HepG2 (cell line): ENCODE measurements around the gene RALB. TPM values are rescaled to one million over a fixed set of nuclear protein-coding genes. Genes with fewer than 3 reads are reported as not detected.

Source experiments
- ATAC-seq: fragments of 200-7000 bp; cut with Tn5 transposase; 3 replicates; pipeline ENCODE4 v1.9.1; 2020; ENCODE audit warnings: mild to moderate bottlenecking, moderate library complexity
- BruUV-seq: library from RNA; stranded (reverse); fragments of 400-500 nt; replicated peaks from 2 replicates; lab custom pipeline; 2021; lab: Mats Ljungman, UMichigan
- CTCF ChIA-PET: fragments of 300-600 bp; formaldehyde crosslinking; extraction: SDS; loops from one replicate; lab custom pipeline; 2021; ENCODE audit warnings: low total read pairs, inconsistent platforms, low intra/inter-chr PET ratio; lab: Yijun Ruan, JAX
- POLR2A ChIA-PET: fragments of 350-600 bp; sonication (Branson Sonifier 250); formaldehyde crosslinking; loops from one replicate; lab custom pipeline; 2020; ENCODE audit warnings: antibody characterized with exemption, inconsistent platforms; lab: Yijun Ruan, JAX
- DNase-seq: peaks from one replicate; pipeline ENCODE4 v3.0.0-alpha.2; 2015; ENCODE audit warnings: low spot score
- FAIRE-seq: peaks from 3 replicates; lab custom pipeline; 2011; peaks lifted over from hg19 to GRCh38; lab: Jason Lieb, UNC
- H2AFZ ChIP-seq: one replicate; pipeline ENCODE4 v1.6.1; 2011; ENCODE audit warnings: low read length, inconsistent platforms
- H3K27ac ChIP-seq: fragments of 300-600 bp; 3 replicates; pipeline ENCODE4 v1.8.0; 2011; ENCODE audit warnings: mixed run types, mild to moderate bottlenecking, mixed read lengths, low read length, inconsistent platforms; ENCODE audit not compliant: insufficient read depth; ENCODE audit errors: extremely low read length
- H3K27me3 ChIP-seq, 2 experiments: fragments of 200-600 bp in 1 of 2; 2 replicates in 1 of 2; 3 replicates in 1 of 2; pipeline versions ENCODE4 v1.6.0 to v1.8.0; 2011; ENCODE audit warnings: low read length in 2 of 2, mild to moderate bottlenecking in 2 of 2, moderate library complexity in 2 of 2, inconsistent platforms in 1 of 2; ENCODE audit not compliant: insufficient read depth in 2 of 2, control insufficient read depth in 1 of 2
- H3K36me3 ChIP-seq, 2 experiments: fragments of 200-600 bp in 1 of 2; replicated peaks in 1 of 2; 2 replicates in 1 of 2; 3 replicates in 1 of 2; pipeline versions ENCODE4 v1.5.1 to v1.8.0; 2011; ENCODE audit warnings: low read length in 2 of 2, inconsistent platforms in 1 of 2; ENCODE audit not compliant: insufficient read depth in 2 of 2, control insufficient read depth in 1 of 2
- H3K4me1 ChIP-seq: 2 replicates; pipeline ENCODE4 v1.5.1; 2012; ENCODE audit warnings: low read length, inconsistent platforms; ENCODE audit not compliant: insufficient read depth
- H3K4me2 ChIP-seq: 2 replicates; pipeline ENCODE4 v1.6.0; 2011; ENCODE audit warnings: low read depth, low read length, inconsistent platforms
- H3K4me3 ChIP-seq, 3 experiments: fragments of 200-600 bp in 1 of 3; sonication (generic), shearing (Covaris generic) in 1 of 3; replicated peaks in 1 of 3; 2 replicates each; pipeline ENCODE4 v1.5.1; 2011 to 2016; ENCODE audit warnings: low read length in 3 of 3, inconsistent platforms in 2 of 3, low read depth in 2 of 3, mild to moderate bottlenecking in 2 of 3, control low read depth in 1 of 3, mixed read lengths in 1 of 3; ENCODE audit not compliant: insufficient read depth in 1 of 3
- H3K79me2 ChIP-seq: one replicate; pipeline ENCODE4 v1.6.1; 2011; ENCODE audit warnings: low read length, inconsistent platforms; ENCODE audit not compliant: insufficient read depth
- H3K9ac ChIP-seq: 2 replicates; pipeline ENCODE4 v1.6.0; 2011; ENCODE audit warnings: mild to moderate bottlenecking, low read depth, low read length, inconsistent platforms; ENCODE audit not compliant: insufficient read depth
- H3K9me3 ChIP-seq: 2 replicates; pipeline ENCODE4 v1.5.1; 2012; ENCODE audit warnings: mild to moderate bottlenecking, low read length
- H4K20me1 ChIP-seq: 2 replicates; pipeline ENCODE4 v1.6.0; 2011; ENCODE audit warnings: inconsistent platforms, mild to moderate bottlenecking, low read length, moderate library complexity; ENCODE audit not compliant: insufficient read depth
- FOXP1 ChIP-seq, 2 experiments: fragments of 450-650 bp in 1 of 2; IDR thresholded peaks; 2 replicates each; pipeline ENCODE4 v1.6.1; 2017 to 2018; ENCODE audit warnings: antibody characterized with exemption in 1 of 2
- PRDM15 ChIP-seq: sonication (generic); formaldehyde crosslinking; IDR thresholded peaks from 2 replicates; pipeline ENCODE4 v1.4.0; 2020; ENCODE audit warnings: missing genetic modification reagents
- TBX3 ChIP-seq: fragments of 450-650 bp; IDR thresholded peaks from 2 replicates; pipeline ENCODE4 v1.6.1; 2017; ENCODE audit warnings: antibody characterized with exemption, mild to moderate bottlenecking, inconsistent platforms, borderline replicate concordance
- ZNF142 ChIP-seq: sonication (generic); formaldehyde crosslinking; IDR thresholded peaks from 2 replicates; pipeline ENCODE4 v1.4.0; 2020; ENCODE audit warnings: missing genetic modification reagents
- ZNF296 ChIP-seq: sonication (generic); formaldehyde crosslinking; conservative IDR thresholded peaks from 2 replicates; pipeline ENCODE4 v1.5.0; 2020; ENCODE audit warnings: mild to moderate bottlenecking, missing genetic modification reagents
- ZNF430 ChIP-seq: sonication (generic); formaldehyde crosslinking; IDR thresholded peaks from 2 replicates; pipeline ENCODE4 v1.9.0; 2021; ENCODE audit warnings: mild to moderate bottlenecking, missing genetic modification reagents
- ZNF513 ChIP-seq: sonication (generic); formaldehyde crosslinking; conservative IDR thresholded peaks from 2 replicates; pipeline ENCODE4 v1.5.0; 2020; ENCODE audit warnings: missing genetic modification reagents
- ZNF724P ChIP-seq: sonication (generic); formaldehyde crosslinking; IDR thresholded peaks from 2 replicates; pipeline ENCODE4 v1.8.0; 2022; ENCODE audit warnings: missing genetic modification reagents, borderline replicate concordance
- ZSCAN21 ChIP-seq: sonication (generic); formaldehyde crosslinking; IDR thresholded peaks from 2 replicates; pipeline ENCODE4 v1.8.0; 2022; ENCODE audit warnings: mild to moderate bottlenecking, missing genetic modification reagents, moderate library complexity, borderline replicate concordance
- WGBS: methylation state at CpG from one replicate; pipeline ENCODE4 v1.1.6; 2017; ENCODE audit warnings: low lambda C conversion rate; 5-methylcytosine and 5-hydroxymethylcytosine counted together
- in situ Hi-C: cut with HindIII; loops from 2 replicates; pipeline ENCODE4 v1.10.0; 2017; ENCODE audit warnings: low pct_unique_long_range_greater_than_20kb; ENCODE audit not compliant: extremely low pct_ligation_motif_present
- intact Hi-C: fragments of 100-400 bp; cut with micrococcal nuclease; formaldehyde crosslinking; loops from one replicate; pipeline ENCODE4 v1.10.0; 2022; ENCODE audit not compliant: unreplicated experiment
- polyA plus RNA-seq, 8 experiments: library from polyadenylated mRNA; depleted of rRNA in 3 of 8; stranded (reverse) in 7 of 8; unstranded in 1 of 8; fragments of >200 nt; fragmentation: Illumina TruSeq in 4 of 8; extraction: Trizol in 4 of 8; gene quantifications; 2 replicates each; pipeline versions ENCODE4 v1.2.1 to v1.2.3, GENCODE V29; 2011 to 2016; ENCODE audit warnings: low read depth in 4 of 8, missing spikeins in 1 of 8, mixed read lengths in 1 of 8; ENCODE audit not compliant: insufficient read depth in 1 of 8
- total RNA-seq, 5 experiments: library from RNA; depleted of rRNA; stranded (reverse); fragments of >200 nt; fragmentation: Illumina TruSeq; extraction: Trizol; gene quantifications; 2 replicates each; pipeline ENCODE4 v1.2.3, GENCODE V29; 2016; ENCODE audit warnings: low read depth in 1 of 5

The RALB gene
- total and polyA plus RNA-seq, 2 of the 13 experiments (the other 11 are each of a cell fraction or from before 2014, with no cell fraction given): 37.8 to 43.2 TPM

DNA sequence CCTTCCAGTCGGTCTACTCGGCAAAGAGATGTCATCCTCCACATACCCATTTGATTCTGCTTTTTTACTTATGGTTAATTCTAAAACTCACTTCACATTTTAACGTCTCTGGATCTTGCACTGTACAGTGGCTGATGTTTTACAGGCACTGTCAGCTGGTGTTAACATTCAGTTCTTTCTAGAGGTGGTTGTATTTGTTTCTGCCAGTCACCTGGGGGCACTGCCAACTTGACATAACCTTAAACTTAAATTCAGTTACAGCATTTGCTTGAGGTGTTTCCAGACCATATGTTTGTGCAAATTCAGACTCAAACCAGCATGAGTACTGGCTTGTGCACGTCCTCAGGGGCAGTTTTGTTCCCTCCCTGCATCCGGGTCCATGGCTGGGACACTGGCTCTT is 24.1 kb upstream of the RALB start (continued):
- TF ChIP-seq ZNF513 (no peak), FOXP1 (IDR thresholded peaks at IDR 0.05) (no peak), FOXP1 (CRISPR knock-in tag; IDR thresholded peaks at IDR 0.05) (no peak), ZNF430 (CRISPR knock-in tag) (no peak), TBX3 (no peak), ZNF724P (no peak), ZSCAN21 (no peak), PRDM15 (CRISPR knock-in tag) (no peak)

DNA sequence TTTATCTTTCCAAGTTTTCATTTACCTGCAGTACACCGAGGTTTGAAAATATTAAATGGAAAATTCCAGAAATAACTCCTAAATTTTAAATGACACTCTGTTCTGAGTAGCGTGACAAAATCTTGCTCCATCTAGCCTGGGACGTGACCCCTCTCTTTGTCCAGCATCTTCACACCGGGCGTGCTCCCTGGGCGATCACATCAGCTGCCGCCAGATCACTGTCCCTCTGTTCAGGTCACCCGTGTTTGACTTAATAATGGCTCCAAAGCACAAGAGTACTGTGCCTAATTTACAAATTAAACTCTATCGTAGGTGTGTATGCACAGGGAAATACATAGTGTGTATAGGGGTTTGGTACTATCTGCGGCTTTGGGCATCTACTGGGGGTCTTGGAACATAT is 23.3 kb upstream of the RALB start:
- in situ Hi-C loops (no loop called here), intact Hi-C loops (no loop called here)
- no TSS peak for BruUV-seq
- Histone ChIP-seq H3K79me2 (no peaks in the 10 kb centered on the region), H3K27me3 (peaks cover 8 to 45% of the 10 kb centered on the region in 2 experiments; a peak in 4 of 5 replicates), H3K36me3 (no peaks in the 10 kb centered on the region), H4K20me1 (no peaks in the 10 kb centered on the region), H3K27ac (no peak overlapping the region), H3K9ac (no peak overlapping the region), H3K9me3 (no peaks in the 10 kb centered on the region), H3K4me3 (no peak overlapping the region), H3K4me1 (peaks cover 87% of the 10 kb centered on the region), H3K4me2 (no peak overlapping the region), H2AFZ (no peak overlapping the region)
- 55% methylated on average over 10 of the region's 10 CpGs for WGBS
- ChIA-PET POLR2A (no interaction called here), CTCF (no interaction called here)
- ATAC-seq (no peak), FAIRE-seq (no peak), DNase-seq (no peak)
- no peak for TF ChIP-seq ZNF142 (CRISPR knock-in tag)
- no peak for TF ChIP-seq ZNF296 (CRISPR knock-in tag)
